HL-60 (cell line): ENCODE data around the gene SLC25A44.
A peak's percentile ranks its signal among the peaks of the same experiment; 100 is the strongest.

ENCODE experiments used
- DNase-seq, 2 experiments: peaks; one replicate each; pipeline ENCODE4 v3.0.0-alpha.2; 2010 to 2020; ENCODE audit warnings: low read depth in 1 of 2, low spot score in 1 of 2
- H3K27ac ChIP-seq: fragments of 250-450 bp; sonication (Bioruptor Pico); replicated peaks from 2 replicates; pipeline ENCODE4 v1.5.1; 2020; ENCODE audit warnings: mild to moderate bottlenecking, moderate library complexity
- H3K27me3 ChIP-seq: fragments of 250-450 bp; sonication (Bioruptor Pico); 2 replicates; pipeline ENCODE4 v1.5.1; 2021; ENCODE audit warnings: mild to moderate bottlenecking, moderate library complexity; ENCODE audit not compliant: insufficient read depth, poor library complexity, severe bottlenecking
- H3K4me3 ChIP-seq: replicated peaks from 2 replicates; pipeline ENCODE4 v1.5.1; 2011; ENCODE audit warnings: mild to moderate bottlenecking, control low read depth, low read length; ENCODE audit not compliant: insufficient read depth
- GABPA ChIP-seq: IDR thresholded peaks from 2 replicates; pipeline ENCODE4 v1.6.1; 2012; ENCODE audit warnings: low read depth
- POLR2AphosphoS5 ChIP-seq: IDR thresholded peaks from 2 replicates; pipeline ENCODE4 v1.6.1; 2012; ENCODE audit warnings: low read depth
- SPI1 ChIP-seq: IDR thresholded peaks from 2 replicates; pipeline ENCODE4 v1.6.1; 2012; ENCODE audit warnings: low read depth, mild to moderate bottlenecking, borderline replicate concordance
- TF ChIP-seq, protein P1 (sequence below): IDR thresholded peaks from one replicate; pipeline ENCODE4 v1.5.1; 2011; ENCODE audit warnings: low read length, control low read depth, inconsistent platforms; ENCODE audit not compliant: insufficient read depth
- TF ChIP-seq, protein P2 (sequence below): IDR thresholded peaks from 2 replicates; pipeline ENCODE4 v1.6.1; 2012; ENCODE audit warnings: low read depth; ENCODE audit not compliant: insufficient replicate concordance

Gene SLC25A44

DNA sequence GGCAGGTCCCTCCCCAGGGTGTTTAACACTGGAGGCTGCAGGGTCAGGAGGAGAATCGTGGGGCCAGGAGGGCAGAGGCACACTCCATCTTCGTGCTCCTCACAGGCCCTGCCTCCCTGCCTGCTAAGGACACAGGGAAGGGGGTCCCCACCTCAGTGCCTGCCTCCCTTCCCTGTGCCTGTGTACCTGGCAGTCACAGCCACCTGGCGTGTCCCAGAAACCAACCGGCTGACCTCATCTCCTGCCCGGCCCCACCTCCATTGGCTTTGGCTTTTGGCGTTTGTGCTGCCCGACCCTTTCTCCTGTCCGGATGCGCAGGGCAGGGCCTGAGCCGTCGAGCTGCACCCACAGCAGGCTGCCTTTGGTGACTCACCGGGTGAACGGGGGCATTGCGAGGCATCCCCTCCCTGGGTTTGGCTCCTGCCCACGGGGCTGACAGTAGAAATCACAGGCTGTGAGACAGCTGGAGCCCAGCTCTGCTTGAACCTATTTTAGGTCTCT is 47.5 kb downstream of the SLC25A44 start:
- no peak overlapping the region for H3K27ac ChIP-seq
- DNase-seq: no peak
- no peak for TF ChIP-seq GABPA
- TF ChIP-seq POLR2AphosphoS5: peak; percentile 7; the same call in 1 of the 2 replicates
- TF ChIP-seq, protein P1, sequence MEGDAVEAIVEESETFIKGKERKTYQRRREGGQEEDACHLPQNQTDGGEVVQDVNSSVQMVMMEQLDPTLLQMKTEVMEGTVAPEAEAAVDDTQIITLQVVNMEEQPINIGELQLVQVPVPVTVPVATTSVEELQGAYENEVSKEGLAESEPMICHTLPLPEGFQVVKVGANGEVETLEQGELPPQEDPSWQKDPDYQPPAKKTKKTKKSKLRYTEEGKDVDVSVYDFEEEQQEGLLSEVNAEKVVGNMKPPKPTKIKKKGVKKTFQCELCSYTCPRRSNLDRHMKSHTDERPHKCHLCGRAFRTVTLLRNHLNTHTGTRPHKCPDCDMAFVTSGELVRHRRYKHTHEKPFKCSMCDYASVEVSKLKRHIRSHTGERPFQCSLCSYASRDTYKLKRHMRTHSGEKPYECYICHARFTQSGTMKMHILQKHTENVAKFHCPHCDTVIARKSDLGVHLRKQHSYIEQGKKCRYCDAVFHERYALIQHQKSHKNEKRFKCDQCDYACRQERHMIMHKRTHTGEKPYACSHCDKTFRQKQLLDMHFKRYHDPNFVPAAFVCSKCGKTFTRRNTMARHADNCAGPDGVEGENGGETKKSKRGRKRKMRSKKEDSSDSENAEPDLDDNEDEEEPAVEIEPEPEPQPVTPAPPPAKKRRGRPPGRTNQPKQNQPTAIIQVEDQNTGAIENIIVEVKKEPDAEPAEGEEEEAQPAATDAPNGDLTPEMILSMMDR: no peak
- TF ChIP-seq SPI1: no peak

DNA sequence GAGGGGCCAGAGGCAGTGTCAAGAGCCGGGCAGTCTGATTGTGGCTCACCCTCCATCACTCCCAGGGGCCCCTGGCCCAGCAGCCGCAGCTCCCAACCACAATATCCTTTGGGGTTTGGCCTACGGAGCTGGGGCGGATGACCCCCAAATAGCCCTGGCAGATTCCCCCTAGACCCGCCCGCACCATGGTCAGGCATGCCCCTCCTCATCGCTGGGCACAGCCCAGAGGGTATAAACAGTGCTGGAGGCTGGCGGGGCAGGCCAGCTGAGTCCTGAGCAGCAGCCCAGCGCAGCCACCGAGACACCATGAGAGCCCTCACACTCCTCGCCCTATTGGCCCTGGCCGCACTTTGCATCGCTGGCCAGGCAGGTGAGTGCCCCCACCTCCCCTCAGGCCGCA is 48.0 kb downstream of the SLC25A44 start, which contains the start of gene BGLAP:
Gene BGLAP (plus strand): TSS at position 259 of the 400 bp plus-strand sequence. CDS start 48 bp downstream, at position 307.
- DNase-seq: no peak
- H3K4me3 ChIP-seq: no peak within 1 kb of the TSS

More for the DNA sequence above, 47.5 kb downstream of the SLC25A44 start:
- Histone ChIP-seq H3K27me3 (no peaks in the 10 kb centered on the region), H3K4me3 (no peak overlapping the region)

DNA sequence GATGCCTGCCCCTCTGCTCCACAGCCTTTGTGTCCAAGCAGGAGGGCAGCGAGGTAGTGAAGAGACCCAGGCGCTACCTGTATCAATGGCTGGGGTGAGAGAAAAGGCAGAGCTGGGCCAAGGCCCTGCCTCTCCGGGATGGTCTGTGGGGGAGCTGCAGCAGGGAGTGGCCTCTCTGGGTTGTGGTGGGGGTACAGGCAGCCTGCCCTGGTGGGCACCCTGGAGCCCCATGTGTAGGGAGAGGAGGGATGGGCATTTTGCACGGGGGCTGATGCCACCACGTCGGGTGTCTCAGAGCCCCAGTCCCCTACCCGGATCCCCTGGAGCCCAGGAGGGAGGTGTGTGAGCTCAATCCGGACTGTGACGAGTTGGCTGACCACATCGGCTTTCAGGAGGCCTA is 48.8 kb downstream of the SLC25A44 start:
- H3K27ac ChIP-seq: no peak overlapping the region
- DNase-seq: no peak
- TF ChIP-seq, protein P2, sequence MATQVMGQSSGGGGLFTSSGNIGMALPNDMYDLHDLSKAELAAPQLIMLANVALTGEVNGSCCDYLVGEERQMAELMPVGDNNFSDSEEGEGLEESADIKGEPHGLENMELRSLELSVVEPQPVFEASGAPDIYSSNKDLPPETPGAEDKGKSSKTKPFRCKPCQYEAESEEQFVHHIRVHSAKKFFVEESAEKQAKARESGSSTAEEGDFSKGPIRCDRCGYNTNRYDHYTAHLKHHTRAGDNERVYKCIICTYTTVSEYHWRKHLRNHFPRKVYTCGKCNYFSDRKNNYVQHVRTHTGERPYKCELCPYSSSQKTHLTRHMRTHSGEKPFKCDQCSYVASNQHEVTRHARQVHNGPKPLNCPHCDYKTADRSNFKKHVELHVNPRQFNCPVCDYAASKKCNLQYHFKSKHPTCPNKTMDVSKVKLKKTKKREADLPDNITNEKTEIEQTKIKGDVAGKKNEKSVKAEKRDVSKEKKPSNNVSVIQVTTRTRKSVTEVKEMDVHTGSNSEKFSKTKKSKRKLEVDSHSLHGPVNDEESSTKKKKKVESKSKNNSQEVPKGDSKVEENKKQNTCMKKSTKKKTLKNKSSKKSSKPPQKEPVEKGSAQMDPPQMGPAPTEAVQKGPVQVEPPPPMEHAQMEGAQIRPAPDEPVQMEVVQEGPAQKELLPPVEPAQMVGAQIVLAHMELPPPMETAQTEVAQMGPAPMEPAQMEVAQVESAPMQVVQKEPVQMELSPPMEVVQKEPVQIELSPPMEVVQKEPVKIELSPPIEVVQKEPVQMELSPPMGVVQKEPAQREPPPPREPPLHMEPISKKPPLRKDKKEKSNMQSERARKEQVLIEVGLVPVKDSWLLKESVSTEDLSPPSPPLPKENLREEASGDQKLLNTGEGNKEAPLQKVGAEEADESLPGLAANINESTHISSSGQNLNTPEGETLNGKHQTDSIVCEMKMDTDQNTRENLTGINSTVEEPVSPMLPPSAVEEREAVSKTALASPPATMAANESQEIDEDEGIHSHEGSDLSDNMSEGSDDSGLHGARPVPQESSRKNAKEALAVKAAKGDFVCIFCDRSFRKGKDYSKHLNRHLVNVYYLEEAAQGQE: no peak
- TF ChIP-seq SPI1: no peak
- no peak for TF ChIP-seq GABPA
- no peak for TF ChIP-seq POLR2AphosphoS5
- TF ChIP-seq, protein P1: no peak

More for the DNA sequence above, 48.0 kb downstream of the SLC25A44 start, which contains the start of gene BGLAP:
- TF ChIP-seq POLR2AphosphoS5: no peak
- no peak for TF ChIP-seq GABPA
- TF ChIP-seq, protein P2: no peak
- TF ChIP-seq SPI1: no peak
- TF ChIP-seq, protein P1: no peak
- Histone ChIP-seq H3K27me3 (no peaks in the 10 kb centered on the region), H3K27ac (no peak within 1 kb of the TSS)

DNA sequence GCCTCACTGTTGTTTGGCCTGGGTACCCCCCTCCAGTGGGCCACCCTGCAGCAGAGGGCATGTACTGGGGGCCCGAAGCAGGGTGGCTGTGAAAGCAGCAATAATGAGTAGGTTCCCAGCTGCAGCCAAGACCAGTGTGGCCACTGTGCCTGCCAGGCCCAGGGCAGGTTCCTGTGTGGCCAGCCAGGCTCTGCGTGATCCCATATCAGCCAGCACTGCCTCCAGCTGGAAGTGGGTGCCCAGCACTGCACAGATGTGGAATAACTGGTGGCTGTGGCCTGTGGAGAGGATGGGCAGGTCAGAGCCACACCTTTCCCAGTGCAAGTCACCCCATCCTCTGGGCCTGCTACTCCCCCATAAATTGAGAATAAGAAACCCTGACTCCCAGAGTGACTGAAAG is 50.2 kb downstream of the SLC25A44 start:
- no peak overlapping the region for H3K27ac ChIP-seq
- no peaks in the 10 kb centered on the region for H3K27me3 ChIP-seq
- TF ChIP-seq, protein P1: no peak
- TF ChIP-seq, protein P2: no peak
- DNase-seq: no peak
- H3K4me3 ChIP-seq: no peak overlapping the region

More for the DNA sequence above, 48.8 kb downstream of the SLC25A44 start:
- no peaks in the 10 kb centered on the region for H3K27me3 ChIP-seq
- no peak overlapping the region for H3K4me3 ChIP-seq
